ENCODE data around the gene PDGFRB.

Gene PDGFRB

GRCh38 chr5:150075806-150076205 lies 79.8 kb downstream of the PDGFRB start:
- H3K36me3 ChIP-seq (ENCODE audit: low read length), result no peaks in the 10 kb centered on the region
- no peak overlapping the region for H3K9ac ChIP-seq (ENCODE audit: low read length)
- H4K20me1 ChIP-seq (ENCODE audit: low read depth, low read length), result no peaks in the 10 kb centered on the region
- H3K79me2 ChIP-seq (ENCODE audit: insufficient read depth, low read length), result no peaks in the 10 kb centered on the region
- H3K27me3 ChIP-seq (ENCODE audit: low read length), result no peaks in the 10 kb centered on the region
- no peaks in the 10 kb centered on the region for H3K9me3 ChIP-seq (ENCODE audit: insufficient read depth, low read length)
- no peak overlapping the region for H3K4me3 ChIP-seq (ENCODE audit: insufficient read depth, low read length, poor library complexity, severe bottlenecking)
- H2AFZ ChIP-seq (ENCODE audit: low read depth, low read length, severe bottlenecking), result no peak overlapping the region
- no peaks in the 10 kb centered on the region for H3K9me2 ChIP-seq (replicated peaks; ENCODE audit: insufficient read depth, low read length)
- no peak overlapping the region for H3K4me2 ChIP-seq (ENCODE audit: low read depth, low read length, poor library complexity, severe bottlenecking)
- H3F3A ChIP-seq (ENCODE audit: insufficient read depth), result no peaks in the 10 kb centered on the region
- no peak for TF ChIP-seq EZH2phosphoT487 (conservative IDR thresholded peaks at IDR 0.05; ENCODE audit: low read length)
- no peak for TF ChIP-seq CTCF (IDR thresholded peaks at IDR 0.05; ENCODE audit: insufficient read depth, low read length, poor library complexity, severe bottlenecking)
- H3K27ac ChIP-seq (ENCODE audit: low read depth, low read length), result no peak overlapping the region

DNA sequence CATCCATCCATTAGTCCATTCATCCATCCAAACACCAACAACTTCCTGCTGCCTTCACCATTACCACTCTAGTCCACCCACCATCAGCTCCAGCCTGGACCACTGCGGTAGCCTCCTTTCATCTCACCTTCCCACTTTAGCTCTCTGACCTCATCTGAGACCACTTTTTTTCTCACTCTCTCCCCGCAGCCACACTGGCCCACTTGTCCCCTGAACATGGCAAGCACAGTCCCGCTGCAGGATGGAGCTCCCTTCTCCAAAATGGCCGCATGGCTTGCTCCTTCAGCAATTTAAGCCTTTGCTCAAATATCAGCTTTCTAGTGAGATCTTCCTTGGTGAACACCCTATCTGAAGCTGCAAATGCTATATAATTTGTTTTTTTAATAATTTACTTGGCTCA lies 80.4 kb downstream of the PDGFRB start:
- Histone ChIP-seq H3K27me3 (ENCODE audit: low read length) (no peaks in the 10 kb centered on the region), H3K27ac (ENCODE audit: low read depth, low read length) (no peak overlapping the region), H3K4me2 (ENCODE audit: low read depth, low read length, poor library complexity, severe bottlenecking) (no peak overlapping the region), H3K4me3 (ENCODE audit: insufficient read depth, low read length, poor library complexity, severe bottlenecking) (no peak overlapping the region), H4K20me1 (ENCODE audit: low read depth, low read length) (no peaks in the 10 kb centered on the region), H2AFZ (ENCODE audit: low read depth, low read length, severe bottlenecking) (no peak overlapping the region), H3F3A (ENCODE audit: insufficient read depth) (no peaks in the 10 kb centered on the region), H3K9me3 (ENCODE audit: insufficient read depth, low read length) (no peaks in the 10 kb centered on the region), H3K9me2 (replicated peaks; ENCODE audit: insufficient read depth, low read length) (no peaks in the 10 kb centered on the region), H3K79me2 (ENCODE audit: insufficient read depth, low read length) (no peaks in the 10 kb centered on the region), H3K9ac (ENCODE audit: low read length) (no peak overlapping the region), H3K36me3 (ENCODE audit: low read length) (no peaks in the 10 kb centered on the region)
- TF ChIP-seq EZH2phosphoT487 (conservative IDR thresholded peaks at IDR 0.05; ENCODE audit: low read length) (no peak), CTCF (IDR thresholded peaks at IDR 0.05; ENCODE audit: insufficient read depth, low read length, poor library complexity, severe bottlenecking) (no peak)

DNA sequence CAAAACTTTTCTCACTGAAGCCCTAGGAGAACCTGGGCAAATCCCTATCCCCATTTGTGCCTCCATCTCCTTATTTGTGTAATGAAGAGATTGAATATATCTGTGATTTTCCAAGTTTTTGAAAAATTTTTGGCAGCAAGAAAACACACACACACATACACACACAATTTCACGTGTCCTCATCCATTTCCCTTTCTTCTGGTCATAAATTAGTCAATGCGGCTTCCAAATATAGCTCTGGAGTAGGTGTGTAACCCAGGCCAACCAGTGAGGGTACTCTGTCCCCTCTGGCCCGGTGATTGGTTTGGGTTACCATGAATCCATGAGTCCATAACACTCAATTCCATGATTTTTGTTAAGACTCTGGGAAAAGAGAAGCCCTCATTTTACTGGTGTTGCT lies 82.0 kb downstream of the PDGFRB start:
- no peaks in the 10 kb centered on the region for H3K9me3 ChIP-seq (ENCODE audit: insufficient read depth, low read length)
- no peaks in the 10 kb centered on the region for H3K9me2 ChIP-seq (replicated peaks; ENCODE audit: insufficient read depth, low read length)
- no peak overlapping the region for H2AFZ ChIP-seq (ENCODE audit: low read depth, low read length, severe bottlenecking)
- no peaks in the 10 kb centered on the region for H3F3A ChIP-seq (ENCODE audit: insufficient read depth)
- no peak overlapping the region for H3K27ac ChIP-seq (ENCODE audit: low read depth, low read length)
- no peaks in the 10 kb centered on the region for H4K20me1 ChIP-seq (ENCODE audit: low read depth, low read length)
- TF ChIP-seq CTCF (IDR thresholded peaks at IDR 0.05; ENCODE audit: insufficient read depth, low read length, poor library complexity, severe bottlenecking) (no peak), EZH2phosphoT487 (conservative IDR thresholded peaks at IDR 0.05; ENCODE audit: low read length) (no peak)
- no peaks in the 10 kb centered on the region for H3K27me3 ChIP-seq (ENCODE audit: low read length)
- no peak overlapping the region for H3K4me3 ChIP-seq (ENCODE audit: insufficient read depth, low read length, poor library complexity, severe bottlenecking)
- H3K4me2 ChIP-seq (ENCODE audit: low read depth, low read length, poor library complexity, severe bottlenecking), result no peak overlapping the region
- H3K36me3 ChIP-seq (ENCODE audit: low read length), result no peaks in the 10 kb centered on the region
- H3K9ac ChIP-seq (ENCODE audit: low read length), result no peak overlapping the region
- no peaks in the 10 kb centered on the region for H3K79me2 ChIP-seq (ENCODE audit: insufficient read depth, low read length)

All from SU-DHL-6 (cell line).